C1 segment of cervical spinal cord (tissue), 14 donors: ENCODE results near the gene FAM107B.
A peak's percentile ranks its signal among the peaks of the same experiment; 100 is the strongest.

ENCODE experiments used
- DNase-seq, 14 donors: peaks; one replicate each; lab custom pipeline; 2025; lab: John Stamatoyannopoulos, UW

Gene FAM107B

DNA sequence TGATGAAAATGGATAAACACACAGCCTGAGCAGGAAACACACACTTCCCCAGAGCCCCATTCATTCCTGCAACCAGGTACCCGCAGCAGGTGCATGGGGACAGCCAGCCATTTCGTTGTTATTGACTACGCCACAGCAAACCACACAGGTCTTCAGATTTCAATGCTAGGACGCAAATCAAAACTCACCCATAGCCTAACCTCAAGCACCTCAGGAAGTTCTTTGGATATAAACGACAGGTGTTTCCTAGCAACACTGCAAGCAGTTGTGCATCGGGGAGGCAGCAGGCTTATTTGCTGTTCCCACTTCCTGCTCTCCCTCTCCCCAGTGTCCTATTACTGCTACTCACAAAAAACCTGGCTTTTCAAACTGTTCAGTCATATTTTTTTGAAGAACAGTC is 267.5 kb downstream of the FAM107B start:
- DNase-seq = no peak

DNA sequence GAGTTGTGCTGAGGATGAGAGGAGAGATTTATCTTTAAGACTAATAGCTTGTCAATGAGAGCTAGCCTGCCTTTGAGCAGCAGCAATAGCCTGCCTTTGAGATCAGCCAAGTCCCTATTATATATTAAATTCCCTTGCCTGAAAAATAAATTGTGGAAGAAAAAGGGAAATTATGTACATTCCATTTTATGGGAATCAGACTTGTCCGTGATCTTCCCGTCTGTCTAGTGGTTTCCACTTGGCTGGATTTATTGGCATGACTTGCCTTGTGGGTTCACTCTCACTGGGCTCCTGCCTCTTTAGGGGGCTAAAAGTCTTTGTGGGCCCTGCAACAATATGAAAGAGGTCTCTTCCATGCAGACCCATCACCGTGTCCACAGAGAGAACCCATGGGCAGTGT is 272.3 kb downstream of the FAM107B start:
- DNase-seq = no peak

DNA sequence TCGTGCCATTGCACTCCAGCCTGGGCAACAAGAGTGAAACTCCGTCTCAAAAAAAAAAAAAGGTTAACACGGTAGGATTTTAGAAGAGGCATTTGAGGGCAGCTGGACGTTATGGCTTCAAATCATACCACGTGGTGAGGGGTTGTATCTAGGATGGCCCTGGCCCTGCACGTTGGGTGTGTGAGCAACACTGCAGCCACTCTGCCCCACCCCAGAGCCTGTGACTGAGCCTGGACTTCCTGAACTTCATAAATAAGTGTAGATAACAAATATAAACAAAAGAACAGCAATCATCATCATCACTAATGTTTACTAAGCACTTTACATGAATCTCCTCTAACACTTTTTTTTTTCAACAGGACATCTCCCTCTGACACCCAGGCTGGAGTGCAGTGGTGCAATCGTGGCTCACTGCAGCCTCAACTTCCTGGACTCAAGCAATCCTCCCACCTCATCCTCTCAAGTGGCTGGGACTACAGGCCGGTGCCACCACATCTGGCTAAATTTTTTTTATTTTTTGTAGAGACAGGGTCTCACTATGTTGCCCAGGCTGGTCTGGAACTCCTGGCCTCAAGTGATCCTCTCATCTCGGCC is 274.4 kb downstream of the FAM107B start:
- no peak for DNase-seq

- DNase-seq = peak in 1 of 14 donors; percentile 23
These were observed 275.1 kb downstream of the FAM107B start for GRCh38 chr10:14499601-14499904.

- no peak for DNase-seq
These were observed 276.4 kb downstream of the FAM107B start for GRCh38 chr10:14498326-14498725.

DNA sequence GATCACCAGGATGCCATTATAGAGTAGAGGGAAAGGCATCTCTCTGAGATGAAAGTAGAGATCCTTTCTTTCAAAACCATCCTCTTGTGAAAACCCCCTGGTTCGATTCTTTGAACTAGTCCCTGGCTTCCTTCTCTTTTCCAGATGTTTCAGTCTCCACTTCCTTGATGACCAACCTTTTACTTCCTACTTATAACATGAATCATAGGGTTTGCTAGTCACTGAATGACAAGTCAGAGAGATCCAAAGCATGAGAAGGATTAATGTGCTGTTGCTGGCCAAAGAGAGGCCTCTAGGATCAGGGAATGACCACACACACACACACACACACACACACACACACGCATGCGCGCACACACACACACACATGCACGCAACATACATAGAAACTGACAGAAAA is 282.9 kb downstream of the FAM107B start:
- DNase-seq = no peak

DNA sequence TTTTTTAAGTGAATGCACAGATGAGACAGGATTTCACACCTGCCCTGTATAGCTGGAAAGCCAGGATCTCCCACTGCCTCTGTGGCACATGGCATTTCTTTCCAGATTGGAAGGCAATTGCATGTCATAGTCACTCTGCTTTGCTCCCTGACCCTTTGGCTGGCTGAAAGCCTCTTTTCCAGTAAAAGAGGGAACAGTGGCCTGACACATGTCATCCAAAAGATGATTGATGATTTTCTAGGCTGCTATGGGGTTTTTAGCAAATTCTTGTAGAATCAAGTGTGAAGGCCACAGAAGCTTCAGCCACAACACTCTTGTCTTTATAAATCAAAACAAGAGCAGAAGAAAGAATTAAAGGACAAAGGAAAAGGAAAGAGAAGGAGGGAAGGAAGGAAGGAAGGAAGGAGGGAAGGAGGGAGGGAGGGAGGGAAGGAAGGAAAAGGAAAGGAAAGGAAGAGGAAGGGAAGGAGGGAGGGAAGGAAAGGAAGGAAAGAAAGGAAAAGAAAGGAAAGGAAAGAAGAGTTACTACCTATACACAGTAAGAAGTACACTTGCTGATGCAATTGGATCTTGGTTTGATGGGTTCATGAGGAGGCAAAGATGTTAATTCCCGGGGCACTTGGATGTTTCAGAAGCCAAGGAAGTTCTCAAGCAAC is 285.0 kb downstream of the FAM107B start:
- no peak for DNase-seq

- DNase-seq = no peak
These were observed 287.2 kb downstream of the FAM107B start for GRCh38 chr10:14487488-14487883.

GRCh38 chr10:14486777-14487487 is 287.8 kb downstream of the FAM107B start:
- DNase-seq = no peak

DNA sequence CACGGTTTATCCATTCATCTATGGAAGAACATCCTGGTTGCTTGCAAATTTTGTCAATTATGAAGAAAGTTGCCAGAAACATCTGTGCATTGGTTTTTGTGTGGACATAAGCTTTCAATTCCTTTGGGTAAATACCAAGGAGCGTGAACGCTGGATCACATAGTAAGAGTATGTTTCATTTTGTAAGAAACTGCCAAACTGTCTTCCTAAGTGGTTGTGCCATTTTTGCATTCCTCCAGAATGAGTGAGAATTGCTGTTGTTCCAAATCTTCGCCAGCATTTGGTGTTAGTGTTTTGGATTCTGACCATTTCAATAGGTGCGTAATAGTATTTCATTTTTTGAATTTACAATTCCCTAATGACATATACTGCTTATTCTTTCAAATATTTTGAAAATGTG is 288.7 kb downstream of the FAM107B start:
- no peak for DNase-seq

DNA sequence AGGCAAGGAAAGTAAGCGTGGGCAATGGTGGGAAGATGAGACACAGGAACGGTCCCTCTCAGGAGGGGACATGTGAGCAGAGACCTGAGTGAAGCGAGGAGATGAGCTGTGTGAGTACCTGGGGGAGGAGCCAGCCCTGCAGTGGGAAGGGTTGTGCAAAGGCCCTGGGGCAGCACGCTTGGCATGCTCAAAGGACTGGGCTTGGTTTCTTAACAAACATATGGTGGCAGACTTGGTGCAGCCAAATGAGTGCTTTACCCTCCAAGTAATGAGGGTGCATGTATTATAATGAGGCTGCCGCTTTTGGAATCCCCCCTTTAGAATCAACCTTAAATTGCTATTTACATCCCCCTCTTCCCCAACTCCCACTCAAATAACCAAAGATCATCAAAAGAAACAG is 291.3 kb downstream of the FAM107B start:
- DNase-seq = no peak

- DNase-seq = peak in 9 of 14 donors; percentile 18 to 54 (median 39)
These were observed 292.9 kb downstream of the FAM107B start for GRCh38 chr10:14481752-14482151.

DNA sequence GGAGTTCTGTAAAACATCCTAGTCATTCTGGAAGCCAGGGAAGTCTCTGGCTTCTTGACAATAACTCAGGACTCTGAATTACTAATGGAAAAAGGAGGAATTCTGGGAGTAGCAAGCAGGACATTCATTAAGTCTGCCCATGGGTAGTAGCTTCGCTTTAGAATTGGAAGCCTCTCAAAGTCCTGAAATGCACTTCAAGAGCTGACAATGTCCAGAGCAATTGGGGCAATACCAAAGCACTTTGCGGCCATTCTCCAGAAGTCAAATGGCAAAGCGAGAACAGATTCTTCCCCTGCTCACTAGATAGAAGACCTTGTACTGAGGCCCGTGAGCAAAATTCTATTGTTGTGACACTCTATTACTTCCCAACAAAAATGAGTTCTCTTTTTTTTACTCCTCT is 293.7 kb downstream of the FAM107B start:
- DNase-seq = no peak

GRCh38 chr10:14478604-14479003 is 296.1 kb downstream of the FAM107B start:
- DNase-seq = peak in 12 of 14 donors; percentile 7 to 63 (median 52)

DNA sequence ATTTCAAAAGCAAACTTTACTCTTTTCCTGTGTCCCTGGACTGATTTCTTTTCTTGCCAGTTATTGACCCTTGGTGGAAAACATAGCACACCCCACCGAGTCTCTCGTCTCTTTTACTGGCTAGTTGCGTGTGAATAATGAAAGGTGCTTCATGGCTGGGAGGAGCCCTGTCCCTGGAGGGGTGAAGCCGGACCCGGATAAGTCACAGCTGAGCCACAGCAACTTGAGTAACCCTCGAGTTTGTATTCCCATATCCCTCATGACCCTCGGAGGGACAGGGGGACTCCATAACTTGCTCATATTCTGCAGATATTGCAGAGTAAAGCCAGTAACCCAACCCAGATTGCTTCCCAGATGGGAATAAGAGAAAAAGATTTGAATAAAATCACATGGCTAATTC is 296.5 kb downstream of the FAM107B start:
- DNase-seq = no peak

- no peak for DNase-seq
These were observed 297.3 kb downstream of the FAM107B start for GRCh38 chr10:14477408-14477710.

GRCh38 chr10:14476641-14477407 is 297.9 kb downstream of the FAM107B start:
- no peak for DNase-seq

DNA sequence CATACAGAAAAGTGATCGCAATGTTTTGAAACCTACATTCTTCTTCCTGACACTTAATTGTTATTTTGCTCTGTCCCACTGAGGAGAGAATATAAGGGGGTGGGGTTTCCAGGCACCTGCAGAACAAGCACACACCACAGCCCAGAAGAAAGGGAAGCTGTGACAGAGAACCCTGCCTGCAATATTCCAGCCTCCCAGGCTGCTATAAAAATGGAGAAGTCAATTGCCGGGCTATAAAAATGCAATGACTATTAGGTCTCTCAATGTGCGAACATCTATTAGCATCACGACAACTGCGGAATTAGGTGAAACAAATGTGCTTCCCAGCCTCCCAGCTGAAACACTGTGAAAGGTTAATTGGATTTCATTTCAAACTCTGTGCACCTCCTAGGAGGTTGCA is 298.7 kb downstream of the FAM107B start:
- DNase-seq = no peak

- no peak for DNase-seq
These were observed 300.0 kb downstream of the FAM107B start for GRCh38 chr10:14474656-14475055.

DNA sequence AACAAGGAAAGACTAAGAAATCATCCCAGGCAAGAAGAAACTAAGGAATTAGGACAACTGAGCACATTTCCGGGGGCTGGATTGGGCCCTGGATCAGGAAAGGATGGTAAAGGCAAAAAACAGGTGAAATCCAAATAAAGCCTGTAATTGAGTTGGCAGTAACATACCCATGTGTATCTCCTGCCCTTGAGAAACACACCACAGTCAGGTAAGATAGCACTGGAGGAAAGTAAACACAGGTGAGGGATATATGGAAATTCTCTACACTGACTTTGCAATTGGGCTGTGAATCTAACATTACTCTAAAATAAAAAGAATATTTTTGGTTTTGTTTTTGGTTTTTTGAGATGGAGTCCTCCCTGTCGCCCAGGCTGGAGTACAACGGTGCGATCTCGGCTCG is 303.8 kb downstream of the FAM107B start:
- DNase-seq = no peak

DNA sequence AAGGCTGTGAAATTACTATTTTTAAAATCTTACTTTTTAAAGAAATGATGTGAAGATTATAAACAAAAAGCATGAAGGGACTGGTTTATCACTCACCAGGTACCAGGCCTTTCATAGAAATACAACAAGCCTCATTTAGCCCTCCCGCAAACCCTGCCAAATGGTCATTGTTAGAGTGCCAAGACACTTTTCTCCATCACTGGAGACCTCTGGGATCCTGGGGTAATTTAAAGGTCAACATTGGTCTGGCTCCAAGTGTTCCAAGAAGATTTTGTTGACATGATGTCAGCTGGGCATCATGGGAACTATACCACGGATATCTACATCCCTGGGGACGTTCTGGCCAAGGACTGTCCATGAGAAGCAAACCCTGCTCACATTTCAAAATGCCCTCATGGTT is 306.0 kb downstream of the FAM107B start:
- peak in 1 of 14 donors; percentile 33 for DNase-seq
